ENCODE measurements around the gene MAST1. TPM values are rescaled to one million over a fixed set of nuclear protein-coding genes. Genes with fewer than 3 reads are reported as not detected.
A peak's percentile ranks its signal among the peaks of the same experiment; 100 is the strongest.
"Not testable (repeated sequence)": the region's sequence is repeated elsewhere in the genome, so short reads cannot be mapped to it uniquely, and the experiment has no call there.

The MAST1 gene
- total RNA-seq, 1 experiment from 2014 or later, result 0.12 TPM

DNA sequence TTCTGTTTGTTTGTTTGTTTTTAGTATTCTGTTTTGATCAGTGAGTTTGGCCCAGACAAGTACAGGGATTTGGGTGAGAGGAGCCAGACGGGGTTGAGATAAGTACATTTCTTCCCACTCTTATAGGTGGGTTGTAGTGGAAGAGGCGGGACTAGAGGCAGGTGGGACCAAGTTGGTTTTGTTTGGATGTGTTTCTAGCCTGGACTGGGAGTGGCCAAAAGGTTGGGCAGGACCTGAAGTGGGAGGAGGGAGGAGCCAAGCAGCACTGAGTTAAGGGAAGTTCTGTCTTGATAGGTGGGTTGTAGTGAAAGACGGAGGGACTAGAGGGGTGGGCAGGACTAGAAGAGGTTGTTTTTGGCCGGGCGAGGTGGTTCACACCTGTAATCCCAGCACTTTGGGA is 33.9 kb downstream of the MAST1 start:
- DNase-seq (ENCODE audit: low read depth), result no peak

DNA sequence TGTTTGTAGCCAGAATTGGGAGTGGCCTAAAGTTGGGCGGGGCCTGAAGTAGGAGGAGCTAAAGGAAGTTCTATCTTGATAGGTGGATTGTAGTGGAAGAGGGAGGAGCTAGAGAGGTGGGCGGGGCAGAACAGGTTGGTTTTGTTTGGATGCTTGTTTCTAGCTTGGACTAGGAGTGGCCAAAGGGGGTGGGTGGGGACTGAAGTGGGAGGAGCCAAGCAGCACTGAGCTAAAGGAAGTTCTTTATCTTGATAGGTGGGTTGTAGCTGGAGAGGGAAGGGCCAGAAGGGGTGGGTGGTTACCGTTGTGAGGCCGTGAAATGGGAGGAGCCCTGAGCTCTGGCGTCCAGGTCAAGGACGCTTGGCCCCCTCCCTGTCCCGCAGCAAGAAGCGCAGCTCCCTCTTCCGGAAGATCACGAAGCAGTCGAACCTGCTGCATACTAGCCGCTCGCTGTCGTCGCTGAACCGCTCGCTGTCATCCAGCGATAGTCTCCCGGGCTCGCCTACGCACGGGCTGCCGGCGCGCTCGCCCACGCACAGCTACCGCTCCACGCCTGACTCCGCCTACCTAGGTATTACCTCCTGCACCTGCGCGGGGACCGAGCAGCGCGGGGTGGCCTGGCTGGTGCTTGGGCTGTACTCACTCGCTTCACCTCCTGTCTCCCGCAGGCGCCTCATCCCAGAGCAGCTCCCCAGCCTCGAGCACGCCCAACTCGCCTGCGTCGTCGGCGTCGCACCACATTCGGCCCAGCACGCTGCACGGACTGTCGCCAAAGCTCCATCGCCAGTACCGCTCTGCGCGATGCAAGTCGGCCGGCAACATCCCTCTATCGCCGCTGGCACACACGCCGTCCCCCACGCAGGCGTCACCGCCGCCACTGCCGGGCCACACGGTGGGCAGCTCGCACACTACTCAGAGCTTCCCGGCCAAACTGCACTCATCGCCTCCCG is 34.9 kb downstream of the MAST1 start:
- DNase-seq (ENCODE audit: low read depth), result peak; percentile 25

DNA sequence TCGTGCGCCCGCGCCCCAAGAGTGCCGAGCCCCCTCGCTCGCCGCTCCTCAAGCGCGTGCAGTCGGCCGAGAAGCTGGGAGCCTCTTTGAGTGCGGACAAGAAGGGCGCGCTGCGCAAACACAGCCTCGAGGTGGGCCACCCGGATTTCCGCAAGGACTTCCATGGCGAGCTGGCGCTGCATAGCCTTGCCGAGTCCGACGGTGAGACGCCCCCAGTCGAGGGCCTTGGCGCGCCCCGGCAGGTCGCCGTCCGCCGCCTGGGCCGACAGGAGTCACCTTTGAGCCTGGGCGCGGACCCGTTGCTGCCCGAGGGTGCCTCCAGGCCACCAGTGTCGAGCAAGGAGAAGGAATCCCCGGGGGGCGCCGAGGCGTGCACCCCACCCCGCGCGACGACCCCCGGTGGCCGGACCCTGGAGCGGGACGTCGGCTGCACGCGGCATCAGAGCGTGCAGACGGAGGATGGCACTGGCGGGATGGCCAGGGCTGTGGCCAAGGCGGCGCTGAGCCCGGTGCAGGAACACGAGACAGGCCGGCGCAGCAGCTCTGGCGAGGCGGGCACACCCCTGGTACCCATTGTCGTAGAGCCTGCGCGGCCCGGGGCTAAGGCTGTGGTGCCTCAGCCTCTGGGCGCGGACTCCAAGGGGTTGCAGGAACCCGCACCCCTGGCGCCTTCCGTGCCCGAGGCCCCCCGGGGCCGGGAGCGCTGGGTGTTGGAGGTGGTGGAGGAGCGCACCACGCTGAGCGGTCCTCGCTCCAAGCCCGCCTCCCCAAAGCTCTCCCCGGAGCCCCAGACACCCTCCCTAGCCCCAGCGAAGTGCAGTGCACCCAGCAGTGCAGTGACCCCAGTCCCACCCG is 35.8 kb downstream of the MAST1 start:
- no peak for DNase-seq (ENCODE audit: low read depth)

DNA sequence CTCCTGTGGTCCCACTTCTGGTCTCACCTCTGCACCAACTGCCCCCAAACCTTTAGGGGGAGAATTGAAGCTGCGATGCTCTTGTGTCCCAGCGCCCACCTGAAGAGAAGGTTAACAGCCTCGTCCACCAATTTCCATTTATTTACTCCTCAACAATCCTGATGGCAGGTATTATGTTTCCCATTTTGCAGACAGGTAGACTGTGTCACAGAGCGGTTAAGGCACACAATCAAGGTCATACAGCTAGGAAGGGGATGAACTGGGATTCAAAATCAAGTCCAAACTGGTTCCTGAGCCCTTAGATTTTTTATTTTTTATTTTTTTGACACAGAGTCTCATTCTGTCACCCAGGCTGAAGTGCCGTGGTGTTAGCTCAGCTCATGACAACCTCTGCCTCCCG is 36.8 kb downstream of the MAST1 start:
- no peak for DNase-seq (ENCODE audit: low read depth)

DNA sequence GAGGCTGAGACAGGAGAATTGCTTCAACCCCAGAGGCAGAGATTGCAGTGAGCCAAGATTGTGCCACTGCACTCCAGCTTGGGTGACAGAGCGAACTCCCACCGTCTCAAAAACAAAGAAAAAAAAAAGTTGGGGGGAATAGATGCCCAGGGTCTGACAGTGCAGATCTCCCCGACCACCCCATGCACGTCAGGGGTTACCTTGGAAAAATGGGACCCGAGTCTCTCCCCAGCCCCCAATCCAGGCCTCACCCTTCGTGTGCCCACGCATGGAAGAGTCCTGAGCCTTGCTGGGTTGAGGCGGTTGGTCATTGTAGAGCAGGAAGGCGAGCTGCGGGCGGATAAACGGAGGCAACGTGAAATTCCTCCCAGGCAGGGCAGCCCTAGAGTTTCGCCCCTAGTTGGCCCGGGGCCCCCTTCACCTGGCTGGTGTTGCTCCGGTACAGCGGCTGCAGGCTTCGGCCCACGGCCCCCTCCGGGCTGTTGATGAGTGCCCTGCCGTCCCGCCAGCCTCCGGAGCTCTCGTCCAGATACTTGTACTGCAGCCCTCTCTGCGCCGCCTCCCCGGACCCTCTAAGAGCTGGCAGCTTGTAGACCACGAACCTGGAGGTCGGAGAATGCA is 42.3 kb downstream of the MAST1 start:
- DNase-seq (ENCODE audit: low read depth), result peak; percentile 25

DNA sequence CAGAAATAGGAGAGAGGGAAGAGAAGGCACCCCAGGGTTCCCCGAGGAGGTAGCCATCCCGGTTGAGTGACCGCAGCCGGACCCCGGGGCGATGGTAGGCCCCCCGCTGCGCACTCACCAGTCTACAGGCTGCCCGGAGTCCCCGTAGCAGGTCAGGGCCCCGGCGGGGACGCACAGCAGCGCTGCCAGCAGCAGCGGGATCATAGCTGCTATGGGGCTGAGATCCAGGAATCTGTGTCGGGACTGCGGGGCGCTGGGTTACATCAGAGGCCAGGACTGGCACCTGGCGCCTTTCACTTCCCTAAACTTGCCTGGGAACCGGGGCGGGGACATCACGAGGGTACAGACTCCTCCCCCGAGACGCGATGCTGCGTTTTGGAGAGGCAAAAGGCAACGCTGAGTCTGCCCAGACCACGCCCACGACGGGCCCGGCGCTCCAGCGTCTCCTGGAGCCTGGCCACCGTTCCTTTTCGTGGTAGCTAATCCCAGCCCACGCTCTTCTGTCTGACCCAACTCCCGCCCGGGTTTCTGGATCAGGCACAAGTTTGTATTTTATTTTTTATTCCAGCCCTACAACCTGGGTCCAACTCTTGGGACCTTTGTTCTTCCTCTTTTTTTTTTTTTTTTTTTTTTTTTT is 43.0 kb downstream of the MAST1 start, which contains the start of gene DNASE2:
Gene DNASE2 (minus strand): TSS at position 278 of the 637 bp plus-strand sequence. CDS start 74 bp downstream, at position 204.
- DNase-seq (ENCODE audit: low read depth), result peak; percentile 95

DNA sequence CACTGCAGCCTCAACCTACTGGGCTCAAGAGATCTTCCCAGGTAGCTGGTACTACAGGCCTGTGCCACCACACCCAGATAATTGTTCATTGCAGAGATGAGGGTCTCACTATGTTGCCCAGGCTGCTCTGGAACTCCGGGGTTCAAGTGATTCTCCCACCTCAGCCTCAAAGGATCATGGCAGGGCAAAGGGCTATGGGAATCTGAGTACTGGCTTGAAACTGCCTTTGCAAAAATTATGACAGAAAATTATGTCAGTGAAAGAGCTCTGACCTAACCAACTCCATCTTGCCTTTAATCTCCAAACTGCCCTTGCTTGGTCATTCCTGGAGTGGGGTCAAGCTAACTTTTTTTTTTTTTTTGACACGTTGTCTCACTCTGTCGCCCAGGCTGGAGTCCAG is 44.3 kb downstream of the MAST1 start:
- no peak for DNase-seq (ENCODE audit: low read depth)

DNA sequence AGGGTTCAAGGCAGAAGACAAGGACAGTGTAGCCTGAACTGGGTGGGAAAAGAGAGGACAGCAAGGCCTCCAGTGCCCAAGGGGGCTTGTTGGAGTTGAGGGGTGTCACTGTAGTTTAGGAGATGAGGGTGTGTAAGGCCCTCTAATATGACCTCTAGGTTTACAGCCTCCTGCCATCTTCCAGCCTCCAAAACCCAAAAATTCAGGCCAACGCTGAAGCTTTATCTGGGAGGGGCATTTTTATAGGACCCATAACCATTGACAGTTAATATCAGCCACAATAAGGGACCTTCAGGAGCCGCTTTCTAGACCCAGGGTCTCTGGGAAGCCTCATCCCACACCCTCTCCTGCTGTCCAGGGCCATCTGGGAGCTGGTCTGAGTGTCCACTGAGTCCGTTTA is 45.9 kb downstream of the MAST1 start:
- no peak for DNase-seq (ENCODE audit: low read depth)

DNA sequence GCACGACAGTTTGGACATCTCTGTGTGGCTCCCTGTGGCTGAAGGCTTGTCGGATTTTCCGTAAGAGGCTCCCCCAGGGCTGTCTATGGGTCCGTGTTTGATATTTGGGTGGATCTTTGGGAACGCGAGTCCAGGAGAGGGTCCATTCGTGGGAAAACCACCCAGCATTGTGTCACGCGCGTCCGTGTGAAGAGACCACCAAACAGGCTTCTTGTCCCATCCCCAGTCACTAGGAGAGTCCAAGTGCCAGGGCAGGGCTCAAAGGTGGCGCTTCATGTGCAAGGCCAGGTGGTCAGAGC is 46.3 kb downstream of the MAST1 start:
- DNase-seq (ENCODE audit: low read depth), result no peak

DNA sequence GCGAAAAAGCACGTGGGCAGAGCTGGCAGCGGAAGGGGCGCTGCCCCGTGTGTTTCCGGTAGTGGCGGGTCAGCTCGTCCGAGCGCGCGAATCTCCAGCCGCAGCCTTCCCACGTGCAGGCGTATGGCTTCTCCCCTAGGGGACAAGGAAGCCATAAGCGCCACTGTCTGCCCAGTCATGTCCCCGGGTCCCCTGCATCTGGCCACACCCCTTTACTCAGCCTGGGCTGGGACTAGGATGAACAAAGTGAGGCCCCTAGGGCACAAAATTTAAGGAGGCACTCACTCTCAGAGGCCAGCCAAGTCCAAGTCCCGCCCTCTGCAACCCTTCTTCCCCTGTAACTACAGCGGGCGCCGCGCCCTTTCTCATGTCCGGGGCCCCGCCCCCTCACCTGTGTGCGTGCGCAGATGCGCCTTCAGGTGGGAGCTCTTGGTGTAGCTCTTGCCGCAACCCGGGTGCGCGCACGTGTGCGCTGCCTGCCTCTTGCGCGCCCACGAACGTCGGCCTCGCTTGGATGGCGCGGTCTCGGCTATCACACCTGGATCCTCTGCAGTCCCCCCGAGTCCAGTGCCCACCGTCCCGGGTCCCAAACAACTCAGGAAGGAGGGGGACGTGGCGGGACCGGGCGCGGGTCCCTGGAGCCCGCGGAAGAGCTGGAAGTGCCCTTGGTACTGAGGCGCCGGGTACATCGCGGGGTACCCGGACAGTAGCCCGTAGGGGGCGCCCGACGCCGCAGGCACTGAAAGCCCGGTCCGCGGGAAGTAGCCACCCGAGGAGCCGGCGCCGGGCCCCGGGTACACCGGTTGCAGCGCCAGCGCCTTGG is 46.8 kb downstream of the MAST1 start:
- DNase-seq (ENCODE audit: low read depth), result peak; percentile 35

DNA sequence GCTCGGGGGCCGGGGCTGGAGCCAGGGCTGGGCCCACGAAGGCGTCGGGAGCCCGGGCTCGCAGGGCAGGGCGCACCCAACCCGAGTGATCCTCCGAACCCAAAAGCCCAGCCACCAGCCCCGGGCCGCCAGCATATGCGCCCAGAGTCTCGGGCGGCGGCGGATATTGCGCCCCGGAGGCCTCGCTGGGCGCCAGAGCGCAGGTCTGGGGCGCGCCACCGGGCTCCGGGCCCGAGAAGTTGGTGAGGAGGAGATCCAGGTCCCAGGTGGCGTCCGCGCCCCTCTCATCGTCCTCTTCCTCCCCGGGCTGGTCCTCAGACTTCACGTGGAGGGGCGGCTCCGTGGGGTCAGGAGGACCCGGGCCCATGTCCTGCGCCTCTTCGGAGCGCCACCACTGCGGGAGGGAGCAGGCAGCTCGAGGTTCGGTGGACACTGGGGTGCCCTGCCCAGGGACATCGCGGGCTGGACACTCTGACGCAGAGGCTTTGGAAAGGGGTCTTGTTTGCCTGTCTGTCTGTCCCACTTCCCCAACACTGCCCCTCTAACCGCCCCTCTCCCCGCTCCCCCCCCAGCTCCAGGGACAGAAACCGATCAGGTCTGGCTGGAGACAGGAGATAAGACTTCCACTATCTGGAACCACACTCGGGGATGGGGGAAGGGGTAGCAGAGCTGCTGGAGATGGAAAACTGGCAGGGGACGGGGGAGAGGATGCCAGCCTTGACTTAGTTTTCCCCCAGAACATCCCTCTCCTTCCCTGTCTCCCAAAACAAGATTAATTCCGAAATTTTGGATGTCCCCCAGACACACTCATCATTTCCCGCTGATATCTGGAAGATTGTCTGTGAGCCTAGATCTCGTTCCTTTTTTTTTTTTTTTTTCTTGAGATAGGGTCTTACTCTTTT is 47.7 kb downstream of the MAST1 start:
- DNase-seq (ENCODE audit: low read depth), result no peak

DNA sequence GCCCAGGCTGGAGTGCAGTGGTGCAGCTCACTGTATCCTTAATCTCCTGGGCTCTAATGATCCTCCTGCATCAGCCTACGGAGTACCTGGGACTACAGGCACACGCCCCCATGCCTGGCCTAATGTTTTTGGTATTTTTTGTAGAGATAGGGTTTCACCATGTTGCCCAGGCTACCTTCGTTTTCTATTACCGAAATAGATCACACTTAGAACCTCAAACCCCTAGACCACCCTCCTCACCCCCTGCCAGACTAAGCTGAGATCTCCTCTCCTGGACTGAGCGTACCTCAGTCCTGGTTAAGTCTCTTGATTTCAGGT is 48.3 kb downstream of the MAST1 start:
- DNase-seq (ENCODE audit: low read depth), result no peak

DNA sequence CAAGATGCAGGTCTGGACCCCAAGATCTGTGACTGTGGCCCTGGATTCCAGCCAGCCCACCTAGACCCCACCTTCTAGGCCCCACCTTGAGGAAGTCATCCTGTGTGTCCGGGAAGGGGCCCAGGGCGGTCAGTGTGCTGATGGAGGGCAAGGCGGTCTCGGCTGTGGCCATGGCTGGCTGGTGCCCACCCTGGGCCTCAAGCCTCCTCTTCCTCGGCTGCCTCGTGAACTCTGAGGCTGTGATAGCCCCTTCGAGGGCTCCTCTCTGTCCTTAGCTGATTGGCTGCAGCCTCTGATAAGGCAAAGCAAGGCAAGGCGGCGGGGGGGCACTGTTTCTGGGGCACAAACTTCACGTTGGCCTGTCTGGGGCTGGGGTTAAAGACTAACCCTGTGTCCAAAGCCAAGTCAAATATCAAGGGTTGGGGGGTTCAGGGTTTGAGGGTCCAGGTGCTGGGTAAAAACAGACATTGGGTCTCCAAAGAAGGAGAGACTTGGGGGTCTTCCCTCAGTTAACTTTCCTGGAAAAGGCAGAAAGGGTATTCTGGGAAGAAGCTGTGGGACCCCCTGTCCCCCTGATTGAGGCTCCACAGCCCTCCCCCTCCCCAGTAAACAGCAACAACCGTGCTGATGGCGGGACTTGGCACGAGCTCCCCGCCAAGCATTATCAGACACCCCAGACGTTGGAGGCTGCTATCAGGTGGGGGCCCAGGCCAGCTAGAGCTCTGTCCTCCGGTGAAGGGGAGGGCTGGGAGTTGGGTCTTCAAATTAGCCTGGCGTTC is 48.8 kb downstream of the MAST1 start, which contains the start of gene KLF1:
Gene KLF1 (minus strand): TSS at position 233 of the 779 bp plus-strand sequence. CDS start 61 bp downstream, at position 172.
- no peak for DNase-seq (ENCODE audit: low read depth)

DNA sequence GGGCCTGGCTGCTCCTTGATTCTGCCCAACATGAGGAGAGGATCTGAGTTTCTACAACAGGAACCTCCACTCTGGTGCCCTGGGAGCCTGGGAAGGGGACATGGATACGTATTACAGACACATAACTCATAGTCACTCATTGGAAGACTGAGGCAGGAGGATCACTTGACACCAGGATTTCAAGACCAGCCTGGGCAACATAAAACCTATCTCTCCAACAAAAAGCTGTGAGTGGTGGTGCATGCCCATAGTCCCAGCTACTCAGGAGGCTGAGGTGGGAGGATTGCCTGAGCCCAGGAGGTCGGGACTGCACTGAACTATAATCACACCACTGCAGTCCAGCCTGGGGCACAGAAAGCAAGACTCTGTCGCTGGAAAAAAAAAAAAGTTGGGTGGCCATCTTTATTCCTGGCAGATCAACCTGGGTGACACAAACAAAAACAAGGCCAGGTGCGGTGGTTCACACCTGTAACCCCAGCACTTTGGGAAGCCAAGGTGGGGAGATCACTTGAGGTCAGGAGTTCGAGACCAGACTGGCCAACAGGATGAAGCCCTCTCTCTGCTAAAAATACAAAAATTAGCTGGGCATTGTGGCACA is 49.8 kb downstream of the MAST1 start:
- DNase-seq (ENCODE audit: low read depth), result no peak

DNA sequence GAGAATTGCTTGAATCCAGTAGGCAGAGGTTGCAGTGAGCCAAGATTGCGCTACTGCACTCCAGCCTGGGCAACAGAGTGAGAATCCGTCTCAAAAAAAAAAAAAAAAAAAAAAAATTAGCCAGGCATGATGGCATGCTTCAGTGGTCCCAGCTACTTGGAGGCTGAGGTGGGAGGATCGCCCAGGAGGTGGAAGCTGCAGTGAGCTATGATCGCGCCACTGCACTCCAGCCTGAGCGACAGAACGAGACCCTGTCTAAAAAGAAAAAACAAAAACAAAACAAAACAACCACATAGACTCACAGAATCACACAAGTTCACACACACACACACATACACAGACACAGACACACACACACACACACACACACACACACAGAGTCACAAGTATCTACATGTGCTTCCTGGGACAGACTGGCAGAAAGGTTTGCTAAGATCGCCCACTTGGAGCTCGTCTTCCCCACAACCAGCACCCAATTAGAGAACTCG is 52.0 kb downstream of the MAST1 start:
- DNase-seq (ENCODE audit: low read depth), result not testable (repeated sequence)

DNA sequence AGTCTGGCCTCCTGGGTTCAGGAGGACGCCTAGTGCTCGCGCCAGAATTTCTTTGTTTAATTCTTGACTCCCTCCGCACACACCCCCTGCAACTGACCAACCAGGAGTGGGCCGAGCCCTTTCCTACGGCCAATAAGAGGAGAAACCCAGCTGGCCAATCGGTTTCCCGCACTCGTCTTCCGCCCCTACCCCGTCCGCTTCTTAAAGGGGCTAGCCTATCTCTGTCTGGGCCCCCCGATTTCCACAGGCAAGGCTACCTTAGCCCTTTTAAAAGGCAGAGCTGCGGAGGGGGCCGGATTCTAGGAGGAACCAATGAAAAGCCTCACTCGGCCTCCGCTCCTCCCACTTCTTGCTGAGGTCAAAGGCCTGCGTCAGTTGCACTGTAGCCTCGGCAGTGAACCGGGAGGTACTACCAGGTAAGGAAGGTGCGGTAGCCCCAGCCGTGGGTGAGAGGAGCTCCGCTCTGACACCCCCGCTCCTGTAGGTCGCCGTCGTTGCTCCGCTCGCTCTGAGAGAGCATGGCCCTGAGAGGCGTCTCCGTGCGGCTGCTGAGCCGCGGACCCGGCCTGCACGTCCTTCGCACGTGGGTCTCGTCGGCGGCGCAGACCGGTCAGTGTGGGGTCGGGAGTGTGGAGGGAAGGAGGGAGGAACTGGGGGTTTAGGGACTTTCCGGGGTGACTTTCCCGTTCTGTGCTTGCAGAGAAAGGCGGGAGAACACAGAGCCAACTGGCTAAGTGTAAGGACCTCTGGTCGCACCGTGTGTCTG is 52.7 kb downstream of the MAST1 start, which contains the start of gene GCDH:
Gene GCDH (plus strand): TSS at position 374 of the 766 bp plus-strand sequence. CDS start 145 bp downstream, at position 519.
- DNase-seq (ENCODE audit: low read depth), result peak; percentile 99

DNA sequence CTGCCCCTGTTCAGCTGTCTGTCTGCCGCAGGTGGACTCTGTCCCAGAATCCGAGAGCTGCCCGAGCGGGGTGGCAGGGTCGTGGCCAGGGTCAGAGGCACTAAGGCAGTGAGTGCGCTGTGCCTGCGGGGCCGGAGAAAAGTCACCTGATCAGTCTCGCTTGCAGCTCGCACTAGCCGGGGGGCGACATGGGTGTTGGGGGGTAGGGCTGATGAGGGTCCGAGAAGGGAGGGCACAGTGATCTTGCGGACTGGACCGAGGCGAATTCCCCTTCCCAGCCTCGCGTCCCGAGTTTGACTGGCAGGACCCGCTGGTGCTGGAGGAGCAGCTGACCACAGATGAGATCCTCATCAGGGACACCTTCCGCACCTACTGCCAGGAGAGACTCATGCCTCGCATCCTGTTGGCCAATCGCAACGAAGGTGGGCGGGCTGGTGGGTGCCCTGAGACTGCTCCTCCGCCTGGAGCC is 53.3 kb downstream of the MAST1 start:
- DNase-seq (ENCODE audit: low read depth), result no peak
